Measurements from ENCODE around the gene TSPAN15. TPM values are rescaled to one million over a fixed set of nuclear protein-coding genes. Genes with fewer than 3 reads are reported as not detected.

Gene TSPAN15
- total RNA-seq, 1 experiment from 2014 or later = 8.3 TPM

- no peak overlapping the region for H3K27ac Mint-ChIP-seq
- ATAC-seq = no peak
Measured at GRCh38 chr10:69486922-69487730, 35.9 kb downstream of the TSPAN15 start.

More at GRCh38 chr10:69486922-69487730, 35.9 kb downstream of the TSPAN15 start:
- H3K4me1 Mint-ChIP-seq = no peaks in the 10 kb centered on the region
- peaks cover 37% of the 10 kb centered on the region for H3K36me3 Mint-ChIP-seq
- H3K9me3 Mint-ChIP-seq = peaks cover 28% of the 10 kb centered on the region
- no peak overlapping the region for H3K4me3 Mint-ChIP-seq
- ChIA-PET CTCF (interaction anchor here (0.5 to 1.0 kb wide), 2 partner anchors 20 to 381 kb away, joined by 3 to 4 read pairs; no protein-coding TSS in a partner anchor), POLR2A (no interaction called here)
- DNase-seq (ENCODE audit: low spot score) = no peak
- TF ChIP-seq TEAD4 (CRISPR knock-in tag; IDR thresholded peaks at IDR 0.05) (no peak), ZNF425 (CRISPR knock-in tag; conservative IDR thresholded peaks at IDR 0.05) (no peak), KAT7 (CRISPR knock-in tag; IDR thresholded peaks at IDR 0.05; ENCODE audit: borderline replicate concordance) (no peak), TP53 (CRISPR knock-in tag; IDR thresholded peaks at IDR 0.05) (no peak), CREB1 (CRISPR knock-in tag; IDR thresholded peaks at IDR 0.05) (no peak), FOXP4 (CRISPR knock-in tag; IDR thresholded peaks at IDR 0.05) (no peak), ZNF263 (CRISPR knock-in tag; IDR thresholded peaks at IDR 0.05; ENCODE audit: low read depth) (no peak), ERG (CRISPR knock-in tag; IDR thresholded peaks at IDR 0.05) (no peak), OVOL2 (CRISPR knock-in tag; IDR thresholded peaks at IDR 0.05; ENCODE audit: borderline replicate concordance) (no peak), HMGXB4 (CRISPR knock-in tag; IDR thresholded peaks at IDR 0.05) (no peak), ZSCAN18 (CRISPR knock-in tag; IDR thresholded peaks at IDR 0.05) (no peak), FOXK1 (CRISPR knock-in tag; IDR thresholded peaks at IDR 0.05) (no peak), MXD4 (CRISPR knock-in tag; IDR thresholded peaks at IDR 0.05; ENCODE audit: borderline replicate concordance) (no peak), E2F4 (CRISPR knock-in tag; IDR thresholded peaks at IDR 0.05; ENCODE audit: borderline replicate concordance, low read depth) (no peak), IRF2 (CRISPR knock-in tag; IDR thresholded peaks at IDR 0.05; ENCODE audit: borderline replicate concordance, low read depth) (no peak), E2F1 (CRISPR knock-in tag; IDR thresholded peaks at IDR 0.05) (no peak), NFE2L1 (CRISPR knock-in tag; IDR thresholded peaks at IDR 0.05) (no peak)
- peaks cover 14% of the 10 kb centered on the region; the same call in 1 of the 2 replicates for H3K27me3 Mint-ChIP-seq (ENCODE audit: low read depth)

All from WTC11 (cell line).